ENCODE measurements around the gene ZIC5. TPM values are rescaled to one million over a fixed set of nuclear protein-coding genes. Genes with fewer than 3 reads are reported as not detected.
A peak's percentile ranks its signal among the peaks of the same experiment; 100 is the strongest.

The ZIC5 gene
- total and polyA plus RNA-seq, 9 of the 15 experiments (the other 6 are each of a cell fraction or from before 2014, with no cell fraction given) = 0.57 to 2.0 (median 1.1) TPM

DNA sequence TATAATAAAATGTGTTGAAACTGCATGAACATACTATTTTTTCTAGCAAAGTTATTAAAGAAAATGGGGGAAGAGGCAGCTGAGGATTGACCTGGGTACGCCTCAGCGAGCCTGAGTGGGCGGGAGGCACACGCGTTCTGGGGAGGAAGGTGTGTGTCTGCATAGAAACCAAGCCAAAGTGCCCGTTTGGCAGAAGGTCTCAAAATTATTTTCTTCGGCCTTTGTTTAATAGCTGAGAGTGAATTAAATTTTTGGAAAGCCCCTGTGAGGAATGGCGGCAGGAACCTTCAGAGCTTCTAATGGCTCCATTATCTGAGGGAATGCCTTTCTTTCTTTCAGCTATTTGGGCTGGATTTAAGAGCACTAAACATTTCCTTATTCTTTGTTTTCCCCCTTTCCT is 15.2 kb upstream of the ZIC5 start:
- POLR2A ChIA-PET = interaction anchor here (0.7 kb wide), 2 partner anchors 56 to 157 kb away, joined by 3 read pairs; no protein-coding TSS in a partner anchor
- H2AFZ ChIP-seq (ENCODE audit: low read depth, low read length) = no peak overlapping the region
- H3K4me2 ChIP-seq (ENCODE audit: insufficient read depth, low read length) = no peak overlapping the region
- no TSS peak for BruUV-seq (replicated peaks)
- H3K27me3 ChIP-seq (ENCODE audit: control insufficient read depth in 2 of 2, insufficient read depth in 2 of 2, low read length in 2 of 2) = no peaks in the 10 kb centered on the region
- H3K79me2 ChIP-seq (ENCODE audit: control insufficient read depth, insufficient read depth, low read length) = peaks cover 31% of the 10 kb centered on the region
- no peak overlapping the region for H3K4me3 ChIP-seq
- no peak overlapping the region for H3K27ac ChIP-seq (ENCODE audit: extremely low read depth, low read depth, low read length)
- TF ChIP-seq SIRT6 (IDR thresholded peaks at IDR 0.05; ENCODE audit: low read depth, low read length) (no peak), EGR1 (conservative IDR thresholded peaks at IDR 0.05) (0 out of 2 replicates have a peak, but pooled peaks have one; percentile 7)
- H3K9ac ChIP-seq (ENCODE audit: insufficient read depth in 1 of 2, low read depth in 2 of 2, low read length in 2 of 2) = no peak overlapping the region
- peaks cover 14% of the 10 kb centered on the region; the same call in 1 of the 3 replicates for H3K36me3 ChIP-seq (ENCODE audit: control insufficient read depth, insufficient read depth, low read length)
- FAIRE-seq (no peak), ATAC-seq (no peak), DNase-seq (ENCODE audit: extremely low read depth in 1 of 4, low spot score in 3 of 4) (no peak)
- intact Hi-C loops (cut with micrococcal nuclease) = no loop called here
- H3K9me3 ChIP-seq (replicated peaks; ENCODE audit: control insufficient read depth, insufficient read depth, low read depth, low read length) = no peaks in the 10 kb centered on the region
- WGBS (ENCODE audit: insufficient coverage, low coverage, missing lambda C conversion rate) = 86% methylated on average over 8 of the region's 8 CpGs
- in situ Hi-C loops (cut with MboI) = no loop called here
- CTCF ChIA-PET (ENCODE audit: low intra/inter-chr PET ratio) = no interaction called here
- H3K4me1 ChIP-seq (replicated peaks in 1 of 2; ENCODE audit: control insufficient read depth in 2 of 2, insufficient read depth in 2 of 2, low read length in 2 of 2) = peaks cover 5 to 44% of the 10 kb centered on the region in 2 experiments; a peak in 3 of 5 replicates
- H3K9me1 ChIP-seq (ENCODE audit: control insufficient read depth, insufficient read depth, low read length) = no peaks in the 10 kb centered on the region
- H4K20me1 ChIP-seq (replicated peaks; ENCODE audit: control insufficient read depth, insufficient read depth, low read length) = no peaks in the 10 kb centered on the region

DNA sequence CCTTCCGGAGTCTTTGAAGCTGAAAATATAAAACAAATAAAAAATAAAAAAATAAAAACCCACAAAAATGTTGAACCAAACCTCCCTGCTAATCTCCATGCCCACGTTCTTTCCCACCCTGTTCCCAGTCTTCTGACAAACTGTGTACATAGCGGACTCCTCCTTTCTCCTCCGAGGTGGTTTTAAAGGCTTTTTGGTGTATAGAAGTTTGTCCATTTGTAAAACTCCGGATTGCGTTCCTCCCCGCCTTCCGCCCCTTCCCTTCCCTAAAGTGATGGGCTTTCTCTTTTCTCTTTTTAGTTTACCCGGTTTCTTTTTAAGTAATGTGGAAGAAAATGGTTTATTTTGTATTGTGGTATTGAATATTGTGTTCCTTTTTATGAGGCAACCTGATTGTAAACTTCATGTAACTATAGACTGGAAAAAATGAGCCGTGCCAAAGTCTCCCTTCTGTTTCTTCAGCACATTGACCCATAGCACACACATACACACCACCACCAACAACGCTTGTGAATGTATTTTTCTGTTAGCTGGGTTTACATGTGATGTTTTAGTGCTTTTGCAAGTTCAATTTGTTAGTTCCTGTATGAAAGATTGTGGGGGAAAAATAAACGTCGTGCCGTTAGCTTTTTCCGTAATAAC is 14.4 kb upstream of the ZIC5 start:
- Histone ChIP-seq H3K27me3 (ENCODE audit: control insufficient read depth in 2 of 2, insufficient read depth in 2 of 2, low read length in 2 of 2) (no peaks in the 10 kb centered on the region), H4K20me1 (replicated peaks; ENCODE audit: control insufficient read depth, insufficient read depth, low read length) (no peaks in the 10 kb centered on the region), H3K4me2 (ENCODE audit: insufficient read depth, low read length) (no peak overlapping the region), H3K4me1 (replicated peaks in 1 of 2; ENCODE audit: control insufficient read depth in 2 of 2, insufficient read depth in 2 of 2, low read length in 2 of 2) (peaks cover 5 to 42% of the 10 kb centered on the region in 2 experiments; a peak in 3 of 5 replicates), H3K9me3 (replicated peaks; ENCODE audit: control insufficient read depth, insufficient read depth, low read depth, low read length) (no peaks in the 10 kb centered on the region), H3K27ac (ENCODE audit: extremely low read depth, low read depth, low read length) (no peak overlapping the region), H3K79me2 (ENCODE audit: control insufficient read depth, insufficient read depth, low read length) (peaks cover 31% of the 10 kb centered on the region), H3K36me3 (ENCODE audit: control insufficient read depth, insufficient read depth, low read length) (peaks cover 14% of the 10 kb centered on the region; the same call in 1 of the 3 replicates), H2AFZ (ENCODE audit: low read depth, low read length) (no peak overlapping the region), H3K9me1 (ENCODE audit: control insufficient read depth, insufficient read depth, low read length) (no peaks in the 10 kb centered on the region), H3K4me3 (no peak overlapping the region), H3K9ac (ENCODE audit: insufficient read depth in 1 of 2, low read depth in 2 of 2, low read length in 2 of 2) (no peak overlapping the region)
- TSS peak; percentile 20 for BruUV-seq (replicated peaks)
- CTCF ChIA-PET (ENCODE audit: low intra/inter-chr PET ratio) = interaction anchor here (0.7 kb wide), 1 partner anchor 64 kb away, joined by 7 read pairs; no protein-coding TSS in a partner anchor
- intact Hi-C loops (cut with micrococcal nuclease) = no loop called here
- DNase-seq (ENCODE audit: extremely low read depth in 1 of 4, low spot score in 3 of 4) = no peak
- FAIRE-seq = no peak
- TF ChIP-seq EP300 (IDR thresholded peaks at IDR 0.05; ENCODE audit: low read length) = no peak
- in situ Hi-C loops (cut with MboI) = no loop called here
- WGBS (ENCODE audit: insufficient coverage, low coverage, missing lambda C conversion rate) = 84% methylated on average over 11 of the region's 15 CpGs
- ATAC-seq = no peak
- POLR2A ChIA-PET = no interaction called here

Measured in K562 (cell line).